GM18873 (cell line): ENCODE measurements around the gene FUT4.

Source experiments
- ATAC-seq: cut with Tn5 transposase; IDR thresholded peaks from one replicate; pipeline ENCODE4 v1.9.1; 2021; ENCODE audit warnings: mild to moderate bottlenecking, moderate library complexity, moderate number of reproducible peaks; ENCODE audit not compliant: unreplicated experiment, low FRiP score

FUT4 gene

GRCh38 chr11:94595076-94595475 lies 51.4 kb downstream of the FUT4 start:
- no peak for ATAC-seq

GRCh38 chr11:94597896-94598295 lies 54.2 kb downstream of the FUT4 start:
- ATAC-seq, result no peak
